IPS-NIHi7 (cell line): ENCODE data around the gene ARMH4.

ENCODE experiments used
- DNase-seq: peaks from one replicate; pipeline ENCODE4 v3.0.0; 2012; ENCODE audit warnings: mixed read lengths; ENCODE audit errors: extremely low spot score

Gene ARMH4

GRCh38 chr14:58100735-58101368 is 51.2 kb downstream of the ARMH4 start:
- DNase-seq, result no peak

GRCh38 chr14:58099682-58100081 is 52.3 kb downstream of the ARMH4 start:
- DNase-seq, result no peak

DNA sequence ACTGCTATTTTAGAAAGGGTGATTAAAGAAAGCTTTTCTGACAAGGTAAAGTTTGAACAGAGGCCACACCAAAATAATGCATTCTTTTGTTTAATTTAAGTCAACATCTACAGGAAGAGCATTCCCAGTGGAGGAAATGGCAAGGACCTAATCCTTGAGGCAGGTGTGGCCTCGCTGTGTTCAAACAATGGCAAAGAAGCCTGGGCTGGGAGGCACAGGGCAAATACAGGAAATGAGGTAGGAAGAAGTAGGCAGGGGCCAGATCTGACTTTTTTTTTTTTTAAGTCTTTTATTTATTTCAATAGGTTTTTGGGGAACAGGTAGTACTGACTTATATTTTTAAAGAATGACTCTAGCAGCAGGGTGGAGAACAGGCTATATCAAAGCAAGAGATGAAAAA is 53.5 kb downstream of the ARMH4 start:
- DNase-seq, result peak; percentile 23

- no peak for DNase-seq
Observed at GRCh38 chr14:58096731-58097130, 55.3 kb downstream of the ARMH4 start.

- DNase-seq, result no peak
Observed at GRCh38 chr14:58091883-58092630, 60.0 kb downstream of the ARMH4 start.

- DNase-seq, result no peak
Observed at GRCh38 chr14:58089612-58090011, 62.4 kb downstream of the ARMH4 start.

GRCh38 chr14:58088961-58089360 is 63.1 kb downstream of the ARMH4 start:
- no peak for DNase-seq

- no peak for DNase-seq
Observed at GRCh38 chr14:58085877-58086276, 66.1 kb downstream of the ARMH4 start.

GRCh38 chr14:58082491-58083098 is 69.4 kb downstream of the ARMH4 start:
- DNase-seq, result no peak

- no peak for DNase-seq
Observed at GRCh38 chr14:58082011-58082410, 70.0 kb downstream of the ARMH4 start.

DNA sequence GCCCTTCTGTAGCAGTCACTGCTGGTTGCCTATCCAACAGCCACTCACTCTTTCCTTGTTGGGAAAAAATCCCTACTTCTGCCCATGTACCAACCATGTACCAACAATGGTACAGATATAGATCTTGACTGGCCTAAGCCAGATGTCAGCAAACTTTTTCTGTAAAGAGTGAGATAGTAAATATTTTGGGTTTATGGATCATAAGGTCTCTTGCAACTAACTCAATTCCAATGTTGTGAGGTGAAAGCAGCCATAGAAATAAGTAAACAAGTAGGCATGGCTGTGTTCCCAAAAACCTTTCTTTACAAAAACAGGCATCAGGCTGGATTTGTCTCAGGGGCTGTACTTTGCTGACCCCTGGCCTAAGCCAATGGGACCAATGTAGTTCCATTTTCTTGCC is 73.5 kb downstream of the ARMH4 start:
- DNase-seq, result no peak

DNA sequence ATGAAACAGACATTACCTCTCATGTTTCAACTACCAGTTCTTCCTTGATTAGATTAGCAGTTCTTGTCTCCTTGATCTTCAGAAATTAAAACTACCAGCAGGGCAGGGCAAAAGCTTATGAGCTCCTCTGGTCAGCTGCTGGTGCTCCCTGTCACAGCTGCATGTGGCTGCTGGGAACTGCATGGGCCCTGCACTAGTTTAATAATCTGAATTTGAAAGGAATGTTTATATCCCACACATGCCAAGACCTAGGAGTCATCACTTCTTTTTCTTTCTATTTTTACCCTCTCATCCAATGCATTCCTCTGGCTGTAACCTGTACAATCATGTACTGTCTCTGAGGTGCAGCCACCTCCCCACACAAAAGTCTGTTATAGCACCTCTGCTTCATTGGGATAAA is 73.9 kb downstream of the ARMH4 start:
- DNase-seq, result no peak

GRCh38 chr14:58077621-58078020 is 74.4 kb downstream of the ARMH4 start:
- no peak for DNase-seq

DNA sequence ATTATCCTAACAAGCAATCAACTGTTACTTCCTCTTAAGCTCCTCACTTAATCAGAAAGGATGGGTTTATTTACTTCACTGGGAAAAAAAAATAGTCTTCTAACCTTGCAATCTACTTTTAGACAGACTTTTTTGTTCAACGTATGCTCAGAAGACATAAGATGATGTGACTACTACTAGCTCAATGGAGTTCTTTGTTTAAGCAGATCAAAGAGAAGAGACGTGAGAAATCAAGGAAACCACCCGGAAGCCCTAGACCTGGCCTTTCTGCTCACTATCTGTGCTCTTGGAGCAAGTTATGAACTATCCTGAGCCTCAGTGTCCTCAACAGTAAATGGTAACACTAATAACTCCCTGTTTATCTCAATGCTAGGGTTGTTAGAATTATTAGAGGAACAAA is 78.5 kb downstream of the ARMH4 start:
- no peak for DNase-seq

GRCh38 chr14:58072288-58073071 is 79.5 kb downstream of the ARMH4 start:
- DNase-seq, result peak; percentile 73

GRCh38 chr14:58071341-58071740 is 80.7 kb downstream of the ARMH4 start:
- DNase-seq, result no peak

DNA sequence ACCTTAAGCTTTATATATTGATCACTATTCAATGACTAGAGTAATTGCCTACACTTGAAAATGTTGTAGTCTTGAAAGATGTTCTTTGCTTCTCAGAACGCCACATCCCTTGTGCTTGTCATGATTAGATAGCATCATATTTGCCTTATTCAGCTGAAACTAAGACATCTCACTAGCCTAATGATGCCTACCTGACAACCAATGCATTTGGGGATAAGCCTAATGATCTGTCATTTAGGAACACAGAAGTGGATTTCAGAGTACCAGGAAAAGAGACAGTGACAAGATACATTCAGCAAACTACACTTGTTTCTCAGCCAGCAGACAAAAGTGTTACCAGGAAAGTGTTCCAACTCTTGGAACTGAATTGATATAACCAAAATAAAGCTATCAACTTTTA is 83.7 kb downstream of the ARMH4 start:
- no peak for DNase-seq

GRCh38 chr14:58066115-58066514 is 85.9 kb downstream of the ARMH4 start:
- no peak for DNase-seq

- DNase-seq, result no peak
Observed at GRCh38 chr14:58061581-58061980, 90.4 kb downstream of the ARMH4 start.

GRCh38 chr14:58060898-58061297 is 91.1 kb downstream of the ARMH4 start:
- DNase-seq, result peak; percentile 46

DNA sequence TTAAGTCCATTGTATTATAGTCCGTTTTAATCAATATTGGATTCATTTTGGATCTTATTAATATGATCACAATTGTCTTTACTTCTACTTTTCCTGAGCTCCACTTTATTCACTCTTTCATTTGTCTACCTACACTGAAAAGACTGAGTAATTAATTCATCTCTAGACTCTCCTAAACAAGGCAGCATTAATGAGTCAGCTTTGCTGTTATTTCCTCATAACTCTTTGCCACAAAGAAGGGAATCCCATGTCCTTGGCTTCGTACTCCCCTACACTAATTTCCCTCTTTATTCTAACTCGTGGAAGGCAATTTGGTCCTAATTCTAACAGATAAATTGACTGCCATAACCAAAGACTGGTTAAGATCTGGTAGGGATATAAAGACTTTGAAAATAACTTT is 91.9 kb downstream of the ARMH4 start:
- no peak for DNase-seq

DNA sequence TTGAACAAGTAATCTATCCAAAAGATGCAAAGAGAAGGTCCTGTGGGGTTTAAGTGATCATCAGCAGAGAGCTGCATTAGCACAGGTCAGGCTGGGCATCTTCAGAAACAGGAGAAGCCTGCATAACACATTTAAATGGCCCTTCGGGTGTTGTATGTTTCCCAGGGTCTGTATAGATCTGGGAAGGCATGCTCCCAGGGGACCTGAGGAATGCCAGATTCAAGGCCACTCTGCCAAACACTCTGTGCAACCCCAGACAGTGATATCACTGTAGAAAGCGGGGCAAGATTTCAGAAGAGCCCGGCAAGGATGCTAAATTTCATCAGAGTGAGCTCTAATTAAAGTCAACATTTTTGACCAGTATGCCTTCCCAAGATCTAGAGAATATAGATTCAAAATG is 92.9 kb downstream of the ARMH4 start:
- no peak for DNase-seq
